HepG2 (cell line): Measurements from ENCODE around the gene NEGR1. TPM values are rescaled to one million over a fixed set of nuclear protein-coding genes. Genes with fewer than 3 reads are reported as not detected.

Source experiments
- KLF16 ChIP-seq, 2 experiments: sonication (generic) in 1 of 2; formaldehyde crosslinking in 1 of 2; IDR thresholded peaks; 2 replicates each; pipeline versions ENCODE4 v1.6.1 to v1.8.0; 2016 to 2023; ENCODE audit warnings: missing genetic modification reagents in 2 of 2, missing compliant biosample characterization in 1 of 2
- PLRG1 ChIP-seq: fragments of 450-650 bp; conservative IDR thresholded peaks from 2 replicates; pipeline ENCODE4 v1.6.1; 2016
- SMAD3 ChIP-seq: sonication (generic); formaldehyde crosslinking; IDR thresholded peaks from 2 replicates; pipeline ENCODE4 v1.4.0; 2020; ENCODE audit warnings: missing genetic modification reagents
- SRSF4 ChIP-seq: fragments of 200-400 bp; formaldehyde crosslinking; IDR thresholded peaks from one replicate; pipeline ENCODE4 v1.6.1; 2018; ENCODE audit warnings: mild to moderate bottlenecking, low read depth, low read length, moderate library complexity; ENCODE audit not compliant: poor library complexity, severe bottlenecking
- WIZ ChIP-seq: sonication (generic); formaldehyde crosslinking; IDR thresholded peaks from 2 replicates; pipeline ENCODE4 v1.5.1; 2020; ENCODE audit warnings: mild to moderate bottlenecking, missing genetic modification reagents
- ZKSCAN1 ChIP-seq: fragments of 150-350 bp; IDR thresholded peaks from 2 replicates; pipeline ENCODE4 v1.6.1; 2014; ENCODE audit warnings: low read length
- ZNF674 ChIP-seq: sonication (generic); formaldehyde crosslinking; IDR thresholded peaks from 2 replicates; pipeline ENCODE4 v1.5.0; 2020; ENCODE audit warnings: low read depth, mild to moderate bottlenecking, missing genetic modification reagents
- polyA plus RNA-seq, 8 experiments: library from polyadenylated mRNA; depleted of rRNA in 3 of 8; stranded (reverse) in 7 of 8; unstranded in 1 of 8; fragments of >200 nt; fragmentation: Illumina TruSeq in 4 of 8; extraction: Trizol in 4 of 8; gene quantifications; 2 replicates each; pipeline versions ENCODE4 v1.2.1 to v1.2.3, GENCODE V29; 2011 to 2016; ENCODE audit warnings: low read depth in 4 of 8, missing spikeins in 1 of 8, mixed read lengths in 1 of 8; ENCODE audit not compliant: insufficient read depth in 1 of 8
- total RNA-seq, 5 experiments: library from RNA; depleted of rRNA; stranded (reverse); fragments of >200 nt; fragmentation: Illumina TruSeq; extraction: Trizol; gene quantifications; 2 replicates each; pipeline ENCODE4 v1.2.3, GENCODE V29; 2016; ENCODE audit warnings: low read depth in 1 of 5
- TF ChIP-seq, protein P1 (sequence below): sonication (generic); formaldehyde crosslinking; IDR thresholded peaks from 2 replicates; pipeline ENCODE4 v1.4.0; 2020; ENCODE audit warnings: mild to moderate bottlenecking, missing genetic modification reagents
- TF ChIP-seq, protein P2 (sequence below): sonication (generic); formaldehyde crosslinking; IDR thresholded peaks from 2 replicates; pipeline ENCODE4 v1.5.0; 2020; ENCODE audit warnings: missing genetic modification reagents, mild to moderate bottlenecking, borderline replicate concordance
- TF ChIP-seq, protein P3 (sequence below): sonication (generic); formaldehyde crosslinking; conservative IDR thresholded peaks from 2 replicates; pipeline ENCODE4 v1.8.0; 2022; ENCODE audit warnings: missing genetic modification reagents

Gene NEGR1
- total and polyA plus RNA-seq, 2 of the 13 experiments (the other 11 are each of a cell fraction or from before 2014, with no cell fraction given), result not detected

DNA sequence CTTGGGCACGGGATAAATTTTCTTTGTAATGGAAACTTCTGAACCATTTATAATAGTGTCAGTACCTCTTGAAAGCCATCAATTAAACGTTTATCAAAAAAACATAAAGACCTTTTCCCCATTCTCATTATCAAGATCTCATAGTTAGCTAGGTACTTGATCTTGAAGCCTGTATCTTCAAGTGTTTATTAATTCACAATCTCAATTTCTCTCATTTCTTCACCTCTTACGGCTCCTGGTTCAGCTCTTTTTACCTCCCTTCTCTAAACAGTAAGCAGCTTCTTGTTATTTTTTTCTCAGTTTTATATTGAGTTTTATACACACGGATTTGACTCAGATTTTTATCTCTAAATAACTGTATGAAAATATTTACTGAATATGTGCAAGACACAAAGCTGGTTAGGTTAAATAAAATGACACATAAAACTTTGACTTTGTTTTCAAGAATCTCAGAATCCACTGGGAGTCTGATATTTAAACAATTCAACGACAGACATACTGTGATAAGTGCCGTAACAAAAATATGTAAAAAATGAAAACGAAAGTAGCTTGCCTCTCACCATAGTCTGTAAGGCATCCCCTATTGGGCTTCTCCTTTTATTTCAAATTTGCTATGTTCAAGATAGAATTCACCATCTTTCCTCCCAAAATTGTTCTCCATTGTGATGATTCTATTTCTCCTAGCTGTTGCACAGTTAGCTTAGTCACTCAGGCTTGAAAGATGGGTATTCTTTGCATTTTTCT, 789.9 kb downstream of the NEGR1 start (continued):
- TF ChIP-seq, protein P1, sequence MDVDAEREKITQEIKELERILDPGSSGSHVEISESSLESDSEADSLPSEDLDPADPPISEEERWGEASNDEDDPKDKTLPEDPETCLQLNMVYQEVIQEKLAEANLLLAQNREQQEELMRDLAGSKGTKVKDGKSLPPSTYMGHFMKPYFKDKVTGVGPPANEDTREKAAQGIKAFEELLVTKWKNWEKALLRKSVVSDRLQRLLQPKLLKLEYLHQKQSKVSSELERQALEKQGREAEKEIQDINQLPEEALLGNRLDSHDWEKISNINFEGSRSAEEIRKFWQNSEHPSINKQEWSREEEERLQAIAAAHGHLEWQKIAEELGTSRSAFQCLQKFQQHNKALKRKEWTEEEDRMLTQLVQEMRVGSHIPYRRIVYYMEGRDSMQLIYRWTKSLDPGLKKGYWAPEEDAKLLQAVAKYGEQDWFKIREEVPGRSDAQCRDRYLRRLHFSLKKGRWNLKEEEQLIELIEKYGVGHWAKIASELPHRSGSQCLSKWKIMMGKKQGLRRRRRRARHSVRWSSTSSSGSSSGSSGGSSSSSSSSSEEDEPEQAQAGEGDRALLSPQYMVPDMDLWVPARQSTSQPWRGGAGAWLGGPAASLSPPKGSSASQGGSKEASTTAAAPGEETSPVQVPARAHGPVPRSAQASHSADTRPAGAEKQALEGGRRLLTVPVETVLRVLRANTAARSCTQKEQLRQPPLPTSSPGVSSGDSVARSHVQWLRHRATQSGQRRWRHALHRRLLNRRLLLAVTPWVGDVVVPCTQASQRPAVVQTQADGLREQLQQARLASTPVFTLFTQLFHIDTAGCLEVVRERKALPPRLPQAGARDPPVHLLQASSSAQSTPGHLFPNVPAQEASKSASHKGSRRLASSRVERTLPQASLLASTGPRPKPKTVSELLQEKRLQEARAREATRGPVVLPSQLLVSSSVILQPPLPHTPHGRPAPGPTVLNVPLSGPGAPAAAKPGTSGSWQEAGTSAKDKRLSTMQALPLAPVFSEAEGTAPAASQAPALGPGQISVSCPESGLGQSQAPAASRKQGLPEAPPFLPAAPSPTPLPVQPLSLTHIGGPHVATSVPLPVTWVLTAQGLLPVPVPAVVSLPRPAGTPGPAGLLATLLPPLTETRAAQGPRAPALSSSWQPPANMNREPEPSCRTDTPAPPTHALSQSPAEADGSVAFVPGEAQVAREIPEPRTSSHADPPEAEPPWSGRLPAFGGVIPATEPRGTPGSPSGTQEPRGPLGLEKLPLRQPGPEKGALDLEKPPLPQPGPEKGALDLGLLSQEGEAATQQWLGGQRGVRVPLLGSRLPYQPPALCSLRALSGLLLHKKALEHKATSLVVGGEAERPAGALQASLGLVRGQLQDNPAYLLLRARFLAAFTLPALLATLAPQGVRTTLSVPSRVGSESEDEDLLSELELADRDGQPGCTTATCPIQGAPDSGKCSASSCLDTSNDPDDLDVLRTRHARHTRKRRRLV (CRISPR knock-in tag), result no peak
- TF ChIP-seq ZKSCAN1 (no peak), SMAD3 (no peak), WIZ (CRISPR knock-in tag) (no peak), ZNF674 (no peak), SRSF4 (no peak), KLF16 (CRISPR knock-in tag; IDR thresholded peaks at IDR 0.05) (no peak), PLRG1 (no peak)
- TF ChIP-seq, protein P2, sequence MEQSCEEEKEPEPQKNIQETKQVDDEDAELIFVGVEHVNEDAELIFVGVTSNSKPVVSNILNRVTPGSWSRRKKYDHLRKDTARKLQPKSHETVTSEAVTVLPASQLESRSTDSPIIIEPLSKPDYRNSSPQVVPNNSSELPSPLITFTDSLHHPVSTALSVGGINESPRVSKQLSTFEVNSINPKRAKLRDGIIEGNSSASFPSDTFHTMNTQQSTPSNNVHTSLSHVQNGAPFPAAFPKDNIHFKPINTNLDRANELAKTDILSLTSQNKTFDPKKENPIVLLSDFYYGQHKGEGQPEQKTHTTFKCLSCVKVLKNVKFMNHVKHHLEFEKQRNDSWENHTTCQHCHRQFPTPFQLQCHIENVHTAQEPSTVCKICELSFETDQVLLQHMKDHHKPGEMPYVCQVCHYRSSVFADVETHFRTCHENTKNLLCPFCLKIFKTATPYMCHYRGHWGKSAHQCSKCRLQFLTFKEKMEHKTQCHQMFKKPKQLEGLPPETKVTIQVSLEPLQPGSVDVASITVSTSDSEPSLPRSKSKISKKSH, result no peak
- TF ChIP-seq, protein P3, sequence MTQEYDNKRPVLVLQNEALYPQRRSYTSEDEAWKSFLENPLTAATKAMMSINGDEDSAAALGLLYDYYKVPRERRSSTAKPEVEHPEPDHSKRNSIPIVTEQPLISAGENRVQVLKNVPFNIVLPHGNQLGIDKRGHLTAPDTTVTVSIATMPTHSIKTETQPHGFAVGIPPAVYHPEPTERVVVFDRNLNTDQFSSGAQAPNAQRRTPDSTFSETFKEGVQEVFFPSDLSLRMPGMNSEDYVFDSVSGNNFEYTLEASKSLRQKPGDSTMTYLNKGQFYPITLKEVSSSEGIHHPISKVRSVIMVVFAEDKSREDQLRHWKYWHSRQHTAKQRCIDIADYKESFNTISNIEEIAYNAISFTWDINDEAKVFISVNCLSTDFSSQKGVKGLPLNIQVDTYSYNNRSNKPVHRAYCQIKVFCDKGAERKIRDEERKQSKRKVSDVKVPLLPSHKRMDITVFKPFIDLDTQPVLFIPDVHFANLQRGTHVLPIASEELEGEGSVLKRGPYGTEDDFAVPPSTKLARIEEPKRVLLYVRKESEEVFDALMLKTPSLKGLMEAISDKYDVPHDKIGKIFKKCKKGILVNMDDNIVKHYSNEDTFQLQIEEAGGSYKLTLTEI (CRISPR knock-in tag), result no peak
